ENCODE results near the gene KRTAP10-7. TPM values are rescaled to one million over a fixed set of nuclear protein-coding genes. Genes with fewer than 3 reads are reported as not detected.

Gene KRTAP10-7
- total and polyA plus RNA-seq, 3 donors from 2014 or later, result 0.31 TPM; not detected in 2

DNA sequence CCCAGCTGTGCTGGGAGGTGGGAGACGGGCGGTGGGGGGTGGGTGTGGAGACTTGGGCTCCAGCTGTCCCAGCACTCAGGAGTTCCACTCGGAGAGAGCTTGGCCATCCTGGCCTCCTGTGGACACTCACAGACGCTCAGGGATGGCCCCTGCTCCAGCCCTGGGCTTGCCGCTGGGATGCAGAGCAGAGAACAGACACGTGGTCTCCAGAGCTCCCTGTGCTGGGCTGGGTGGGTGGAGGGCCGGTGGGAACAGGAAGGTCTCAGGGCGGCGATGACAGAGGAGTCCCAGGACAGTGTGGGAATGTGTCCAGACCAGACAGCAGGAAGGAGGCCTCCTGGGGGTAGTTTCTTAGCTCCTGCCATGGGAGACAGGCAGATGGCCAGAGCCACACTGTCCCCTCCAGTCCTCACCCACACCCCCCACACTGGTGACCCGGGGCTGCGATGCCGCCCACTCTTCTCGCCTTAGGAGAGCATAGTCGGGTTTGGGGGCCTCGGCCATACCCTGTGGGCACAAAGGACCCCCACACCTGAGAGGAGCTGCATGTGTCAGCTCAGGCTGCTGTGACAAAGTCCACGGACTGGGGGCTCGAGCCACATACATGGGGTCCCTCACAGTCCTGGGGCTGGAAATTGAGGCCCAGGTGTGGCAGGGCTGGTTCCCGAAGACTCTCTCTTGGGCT lies 28.5 kb downstream of the KRTAP10-7 start:
- Histone ChIP-seq H3K9me3 (no peaks in the 10 kb centered on the region), H3K4me3 (no peak overlapping the region), H3K36me3 (ENCODE audit: low read depth, missing control alignments) (no peaks in the 10 kb centered on the region), H3K27me3 (no peaks in the 10 kb centered on the region), H3K4me1 (no peaks in the 10 kb centered on the region), H3K27ac (no peak overlapping the region)
- TF ChIP-seq, protein P1, sequence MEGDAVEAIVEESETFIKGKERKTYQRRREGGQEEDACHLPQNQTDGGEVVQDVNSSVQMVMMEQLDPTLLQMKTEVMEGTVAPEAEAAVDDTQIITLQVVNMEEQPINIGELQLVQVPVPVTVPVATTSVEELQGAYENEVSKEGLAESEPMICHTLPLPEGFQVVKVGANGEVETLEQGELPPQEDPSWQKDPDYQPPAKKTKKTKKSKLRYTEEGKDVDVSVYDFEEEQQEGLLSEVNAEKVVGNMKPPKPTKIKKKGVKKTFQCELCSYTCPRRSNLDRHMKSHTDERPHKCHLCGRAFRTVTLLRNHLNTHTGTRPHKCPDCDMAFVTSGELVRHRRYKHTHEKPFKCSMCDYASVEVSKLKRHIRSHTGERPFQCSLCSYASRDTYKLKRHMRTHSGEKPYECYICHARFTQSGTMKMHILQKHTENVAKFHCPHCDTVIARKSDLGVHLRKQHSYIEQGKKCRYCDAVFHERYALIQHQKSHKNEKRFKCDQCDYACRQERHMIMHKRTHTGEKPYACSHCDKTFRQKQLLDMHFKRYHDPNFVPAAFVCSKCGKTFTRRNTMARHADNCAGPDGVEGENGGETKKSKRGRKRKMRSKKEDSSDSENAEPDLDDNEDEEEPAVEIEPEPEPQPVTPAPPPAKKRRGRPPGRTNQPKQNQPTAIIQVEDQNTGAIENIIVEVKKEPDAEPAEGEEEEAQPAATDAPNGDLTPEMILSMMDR (IDR thresholded peaks at IDR 0.05), result no peak
- TF ChIP-seq POLR2A (IDR thresholded peaks at IDR 0.05), result no peak
- intact Hi-C loops (cut with DNase I; ENCODE audit: low total_unique reads), result no loop called here
- 78 to 89% methylated on average over 10 to 16 of the region's 18 CpGs for whole genome bisulfite sequencing, 2 donors
- no peak for DNase-seq

DNA sequence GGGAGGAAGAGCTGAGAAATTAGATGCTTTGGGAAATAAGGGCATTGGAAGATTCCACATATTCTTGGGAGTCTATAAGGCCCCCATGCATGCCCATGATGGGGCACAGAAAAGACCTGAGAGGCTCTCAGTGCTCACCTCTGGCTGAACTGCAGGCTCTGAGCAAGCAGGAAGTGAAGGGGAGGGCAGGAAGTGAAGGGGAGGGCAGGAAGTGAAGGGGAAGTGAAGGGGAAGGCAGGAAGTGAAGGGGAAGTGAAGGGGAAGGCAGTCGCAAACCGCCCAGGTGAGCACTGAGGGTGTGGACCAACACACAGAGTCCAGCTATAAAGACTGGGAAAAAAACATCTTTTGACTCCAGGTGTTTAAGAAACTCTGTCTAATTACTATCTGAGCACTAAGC lies 30.0 kb downstream of the KRTAP10-7 start:
- intact Hi-C loops (cut with DNase I; ENCODE audit: low total_unique reads), result no loop called here
- TF ChIP-seq, protein P1 (IDR thresholded peaks at IDR 0.05), result no peak
- no peak for TF ChIP-seq POLR2A (IDR thresholded peaks at IDR 0.05)
- no peaks in the 10 kb centered on the region for H3K9me3 ChIP-seq
- 75 to 88% methylated on average over 2 of the region's 2 CpGs for WGBS, 2 donors
- H3K27me3 ChIP-seq, result no peaks in the 10 kb centered on the region
- H3K4me3 ChIP-seq, result no peak overlapping the region
- H3K36me3 ChIP-seq (ENCODE audit: low read depth, missing control alignments), result no peaks in the 10 kb centered on the region
- no peak overlapping the region for H3K27ac ChIP-seq
- H3K4me1 ChIP-seq, result no peaks in the 10 kb centered on the region
- no peak for DNase-seq

DNA sequence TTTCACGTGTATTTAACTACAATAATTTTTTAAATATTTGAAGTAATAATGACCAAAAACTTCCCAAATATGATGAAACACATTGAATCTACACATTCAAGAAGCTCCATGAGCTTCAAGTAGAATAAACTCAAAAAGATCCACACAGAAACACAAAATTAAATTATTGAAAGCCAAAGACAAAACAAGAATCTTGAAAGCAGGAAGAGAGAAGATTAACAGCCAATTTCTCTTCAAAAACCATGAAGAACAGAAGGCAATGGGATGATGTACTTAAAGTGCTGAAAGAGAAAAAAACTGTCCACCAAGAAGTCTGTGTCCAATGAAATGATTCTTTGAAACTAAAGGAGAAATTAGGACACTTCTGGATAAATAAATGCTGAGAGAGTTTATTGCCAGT lies 31.7 kb downstream of the KRTAP10-7 start:
- DNase-seq, result no peak
- Histone ChIP-seq H3K36me3 (ENCODE audit: low read depth, missing control alignments) (no peaks in the 10 kb centered on the region), H3K9me3 (no peaks in the 10 kb centered on the region), H3K4me1 (no peaks in the 10 kb centered on the region), H3K4me3 (no peak overlapping the region), H3K27ac (no peak overlapping the region), H3K27me3 (no peaks in the 10 kb centered on the region)
- intact Hi-C loops (cut with DNase I; ENCODE audit: low total_unique reads), result no loop called here
- 89 to 92% methylated on average over 1 of the region's 1 CpG for WGBS, 2 donors
- no peak for TF ChIP-seq POLR2A (IDR thresholded peaks at IDR 0.05)
- TF ChIP-seq, protein P1 (IDR thresholded peaks at IDR 0.05), result no peak

DNA sequence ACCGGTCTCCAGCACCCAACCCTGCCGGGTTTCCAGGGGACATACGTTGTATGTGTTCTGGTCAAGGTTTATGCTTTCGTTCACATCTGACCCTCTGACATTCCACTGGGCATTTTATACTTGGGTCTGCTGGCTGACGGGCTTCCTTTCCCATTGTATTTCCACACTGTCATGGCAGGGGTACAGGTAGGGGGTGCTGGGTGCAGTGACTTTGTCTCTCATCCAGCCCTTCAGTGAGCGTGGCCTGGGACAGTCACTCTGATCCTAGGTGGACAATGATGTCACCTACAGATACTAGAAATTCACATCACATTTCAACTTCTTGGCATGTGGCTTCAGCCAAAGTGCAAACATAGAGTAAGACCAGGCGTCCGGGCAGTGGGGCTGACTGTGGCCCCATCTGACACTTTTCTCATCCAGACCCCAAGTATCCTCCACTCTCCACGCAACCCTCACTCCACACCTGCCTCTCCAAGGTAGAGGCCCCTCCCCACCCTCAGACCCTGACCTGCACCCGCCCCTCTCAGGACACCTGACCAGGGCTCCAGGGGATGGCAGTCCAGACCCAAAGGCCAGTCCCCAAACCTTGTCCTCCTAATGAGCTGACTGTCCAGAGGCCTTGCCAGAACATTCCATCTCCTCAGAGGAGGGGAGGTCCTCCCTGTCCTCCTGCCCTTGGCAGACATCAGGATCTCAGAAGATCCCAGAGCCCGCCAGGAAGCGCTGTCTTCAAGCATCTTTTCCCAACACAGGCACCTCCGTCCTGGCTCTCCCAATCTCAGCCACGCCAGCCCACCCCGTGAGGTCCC lies 36.0 kb downstream of the KRTAP10-7 start:
- no peak for DNase-seq
- H3K4me1 ChIP-seq, result no peaks in the 10 kb centered on the region
- WGBS, 2 donors, result 76 to 79% methylated on average over 15 of the region's 15 CpGs
- TF ChIP-seq, protein P1 (IDR thresholded peaks at IDR 0.05), result no peak
- TF ChIP-seq POLR2A (IDR thresholded peaks at IDR 0.05), result no peak
- H3K27ac ChIP-seq, result no peak overlapping the region
- no peaks in the 10 kb centered on the region for H3K27me3 ChIP-seq
- intact Hi-C loops (cut with DNase I; ENCODE audit: low total_unique reads), result no loop called here
- H3K36me3 ChIP-seq (ENCODE audit: low read depth, missing control alignments), result no peaks in the 10 kb centered on the region
- no peaks in the 10 kb centered on the region for H3K9me3 ChIP-seq
- no peak overlapping the region for H3K4me3 ChIP-seq
